GM19324 (cell line): ENCODE measurements around the gene TBC1D14.

ENCODE experiments used
- ATAC-seq: cut with Tn5 transposase; IDR thresholded peaks from one replicate; pipeline ENCODE4 v1.9.1; 2021; ENCODE audit warnings: mild to moderate bottlenecking, moderate library complexity; ENCODE audit not compliant: unreplicated experiment, low FRiP score

The TBC1D14 gene

DNA sequence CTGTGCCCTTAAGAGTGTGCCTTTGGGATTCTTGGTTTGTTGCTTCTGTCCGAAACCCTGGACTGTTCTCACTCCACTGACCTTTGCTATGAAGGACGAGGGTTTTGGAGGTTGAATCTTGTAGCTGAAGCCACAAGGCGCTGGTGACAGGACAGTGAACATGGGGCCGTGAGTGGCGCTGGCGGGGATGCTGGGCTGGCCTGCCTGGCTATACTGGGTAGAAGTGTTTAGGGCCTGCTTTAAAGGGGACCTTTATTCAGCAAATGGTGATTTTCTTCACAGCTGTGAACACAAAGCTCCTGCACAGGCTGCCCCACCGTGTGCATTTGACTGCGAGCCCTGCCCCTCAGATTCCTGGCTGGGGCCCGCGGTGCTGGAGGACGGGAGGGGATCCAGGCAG is 106.5 kb downstream of the TBC1D14 start:
- ATAC-seq, result no peak

DNA sequence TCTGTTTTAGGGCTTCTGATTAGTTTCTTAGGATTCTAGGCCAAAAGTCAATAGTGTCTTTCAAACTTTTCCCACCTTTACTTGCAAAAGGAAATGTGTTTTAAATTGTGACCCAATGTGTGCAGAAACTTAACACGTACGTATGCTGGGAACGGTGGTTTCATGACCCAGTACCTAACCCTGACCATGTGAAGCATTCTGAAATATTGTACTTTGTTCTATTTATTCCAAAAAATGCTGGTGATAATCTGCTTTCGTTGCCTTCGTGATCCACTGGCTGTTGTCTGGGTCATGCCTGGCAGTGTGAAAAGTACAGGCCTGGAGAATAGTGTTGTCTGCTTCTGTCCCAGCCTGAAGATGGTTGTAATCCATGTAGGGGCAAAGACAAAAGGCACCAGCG is 106.9 kb downstream of the TBC1D14 start:
- no peak for ATAC-seq

DNA sequence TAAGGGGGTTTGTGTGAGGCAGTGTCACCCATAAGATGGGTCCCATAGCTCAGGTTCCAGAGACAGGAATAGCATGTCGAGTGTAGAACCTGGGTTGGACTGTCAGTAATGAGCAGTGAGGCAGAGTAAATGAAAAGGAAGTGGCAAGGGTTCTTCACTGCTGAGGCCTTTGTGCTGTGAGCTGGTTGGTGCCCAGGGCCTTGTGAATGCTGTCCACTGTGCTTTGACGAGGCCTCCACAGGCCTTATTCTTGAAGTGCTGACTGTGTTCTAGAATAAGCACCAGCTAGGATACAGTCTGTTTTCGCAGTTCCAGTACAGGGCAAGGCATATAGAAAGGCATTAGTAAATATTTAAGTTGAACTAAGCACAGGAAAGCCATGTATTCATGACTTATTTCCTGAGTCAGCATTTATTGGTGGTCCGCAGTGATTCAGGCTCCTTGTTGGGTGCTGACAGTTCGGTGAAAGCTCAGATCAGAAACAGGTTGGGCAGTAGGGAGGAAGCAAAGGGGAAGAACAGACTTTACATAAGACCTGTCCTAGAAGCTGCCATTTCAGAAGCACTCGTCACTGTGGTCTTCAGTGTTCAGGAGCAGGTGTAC is 107.9 kb downstream of the TBC1D14 start:
- no peak for ATAC-seq

DNA sequence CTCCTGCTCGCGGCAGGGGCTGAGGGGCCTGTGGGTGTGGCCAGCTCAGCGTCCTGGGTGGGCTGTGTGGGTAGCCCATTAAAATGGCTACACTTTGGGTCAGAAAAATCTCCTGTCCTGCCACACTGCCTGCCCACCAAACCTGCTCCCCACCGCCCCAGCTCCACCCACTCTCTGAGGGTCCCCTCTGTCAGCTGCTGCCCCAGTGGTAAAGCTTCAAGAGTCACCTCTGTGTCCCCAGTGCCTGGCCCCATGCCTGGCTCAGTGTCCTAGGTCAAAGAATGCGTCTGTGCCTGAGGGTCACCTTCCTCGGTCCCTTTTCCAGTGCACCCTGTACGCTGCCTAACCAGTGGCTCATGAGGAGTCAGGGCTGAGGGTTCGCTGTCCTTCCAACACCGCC is 108.7 kb downstream of the TBC1D14 start:
- no peak for ATAC-seq

DNA sequence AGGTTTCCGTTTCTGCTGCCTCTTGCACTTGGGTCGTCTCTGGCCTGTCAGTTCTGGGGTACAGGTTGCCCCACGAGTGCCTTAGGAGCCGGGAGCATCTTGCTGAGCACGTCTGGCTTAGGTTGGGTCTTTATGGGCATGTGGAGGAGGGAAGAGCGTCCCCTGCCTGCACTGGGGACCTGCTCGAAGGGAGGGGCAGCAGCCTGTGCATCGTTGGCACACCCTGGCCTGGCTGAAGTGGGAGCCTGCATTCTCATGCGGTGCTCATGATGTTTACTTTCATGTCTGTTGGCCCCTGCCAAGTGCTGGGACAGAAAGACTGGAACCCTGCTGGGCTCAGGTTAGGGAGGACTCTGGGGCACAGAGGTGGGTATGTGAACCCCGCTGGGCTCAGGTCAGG is 109.7 kb downstream of the TBC1D14 start:
- no peak for ATAC-seq

DNA sequence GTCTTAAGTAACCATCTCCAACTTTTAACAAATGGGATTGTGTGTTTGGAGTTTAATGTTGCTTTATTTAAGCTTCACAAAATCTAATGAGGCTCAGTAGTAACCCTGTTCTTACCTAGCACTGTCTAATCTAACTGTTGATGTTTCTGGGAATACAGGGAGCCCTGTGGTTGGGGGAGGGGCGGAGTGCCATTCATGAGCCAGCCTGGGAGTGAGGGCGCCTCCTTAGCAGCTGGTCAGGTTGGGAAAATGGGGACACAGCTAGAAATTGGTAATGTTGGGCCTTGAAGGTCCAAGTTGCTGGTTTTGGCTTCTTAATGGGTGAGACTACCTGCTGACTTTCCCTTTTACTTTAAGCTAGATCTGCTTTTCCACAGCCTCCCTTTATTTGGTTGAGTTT is 110.7 kb downstream of the TBC1D14 start:
- ATAC-seq, result no peak

DNA sequence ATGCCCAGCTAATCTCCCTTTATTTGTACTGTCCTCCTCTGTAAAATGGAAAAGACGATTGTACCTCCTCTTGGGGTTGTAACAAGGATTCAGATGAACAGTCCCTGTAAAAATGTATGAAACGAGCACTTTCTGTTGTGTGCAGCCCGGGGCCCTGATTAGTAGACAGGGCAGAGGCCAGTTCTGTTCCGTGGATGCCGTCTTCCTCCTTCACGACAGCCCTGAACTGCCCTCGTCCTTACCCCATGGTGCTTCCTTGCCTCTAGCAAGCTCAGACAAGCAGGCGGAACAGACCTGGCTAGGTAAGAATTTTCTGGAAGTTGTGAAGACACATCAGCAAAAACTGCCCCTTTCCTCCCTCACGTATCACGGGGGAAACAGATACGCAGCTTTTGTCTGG is 111.2 kb downstream of the TBC1D14 start:
- ATAC-seq, result no peak

DNA sequence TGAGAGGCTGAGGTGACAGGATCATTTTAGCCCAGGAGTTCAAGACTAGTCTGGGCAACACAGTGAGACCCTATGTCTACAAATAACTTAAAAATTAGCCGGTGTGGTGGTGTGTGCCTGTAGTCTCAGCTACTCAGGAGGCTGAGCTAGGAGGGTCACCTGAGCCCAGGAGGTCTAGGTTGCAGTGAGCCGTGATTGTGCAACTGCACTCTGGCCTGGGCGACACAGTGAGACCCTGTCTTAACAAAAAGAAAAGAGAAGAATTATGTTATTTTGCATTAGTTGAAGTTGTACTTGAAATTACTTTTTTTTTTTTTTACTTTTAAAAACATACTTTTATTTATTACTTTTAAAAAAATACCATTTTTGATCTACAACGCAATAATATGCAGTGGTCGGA is 111.7 kb downstream of the TBC1D14 start:
- no peak for ATAC-seq

DNA sequence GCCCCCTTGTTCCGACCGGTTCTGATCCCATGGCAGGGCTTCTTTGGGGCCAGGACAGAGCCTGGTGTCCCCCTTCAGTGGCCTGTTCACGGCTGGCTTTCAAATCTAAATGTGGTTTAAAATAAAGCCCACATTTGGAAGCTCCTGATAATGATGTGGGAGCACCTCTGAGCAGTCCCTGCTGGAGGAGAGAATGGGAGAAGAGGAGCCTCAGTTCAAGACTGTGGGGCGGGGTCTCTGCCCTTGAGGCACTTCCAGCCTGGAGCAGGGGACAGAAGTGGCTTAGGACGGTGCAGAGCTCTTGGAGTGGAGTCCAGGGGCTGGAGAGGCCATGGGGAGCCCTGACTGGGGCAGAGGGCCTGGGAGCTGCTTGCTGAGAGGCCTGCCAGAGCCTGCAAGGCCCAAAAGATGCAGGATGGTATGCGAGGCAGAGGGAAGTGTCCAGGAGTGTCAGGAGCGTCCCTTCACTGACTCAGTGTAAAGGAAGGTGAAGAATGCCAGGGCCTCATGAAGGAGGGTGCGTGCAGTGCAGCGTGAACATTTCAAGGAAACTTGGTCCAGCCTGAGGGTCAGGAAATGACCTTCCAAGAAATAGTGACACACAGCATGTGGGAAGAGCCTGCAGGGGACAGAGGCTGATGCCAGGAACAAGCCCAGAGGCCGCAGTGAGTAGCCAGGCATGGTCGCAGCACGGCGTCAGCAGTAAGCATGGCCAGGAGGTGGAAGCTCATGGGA is 112.5 kb downstream of the TBC1D14 start:
- ATAC-seq, result no peak

DNA sequence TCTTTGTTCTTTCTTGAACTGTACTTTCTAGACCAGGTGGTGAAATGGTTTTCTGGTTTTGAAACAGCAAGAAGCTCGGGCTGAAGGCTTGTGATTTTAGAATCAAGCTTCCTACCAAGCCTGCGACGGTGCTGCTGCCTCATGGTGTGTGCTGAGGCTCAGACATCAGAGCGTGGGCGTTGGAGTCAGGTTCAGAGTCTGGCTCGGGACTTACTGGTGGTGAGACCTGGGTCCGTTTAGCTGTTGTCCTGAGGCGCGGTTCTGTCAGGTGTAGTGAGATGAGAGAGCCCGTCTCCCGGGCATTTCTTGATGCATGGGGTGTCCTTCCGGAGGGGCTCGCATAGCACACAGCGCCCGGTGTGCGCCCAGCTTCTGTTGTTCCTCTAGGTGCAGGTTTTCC is 113.9 kb downstream of the TBC1D14 start:
- ATAC-seq, result no peak

DNA sequence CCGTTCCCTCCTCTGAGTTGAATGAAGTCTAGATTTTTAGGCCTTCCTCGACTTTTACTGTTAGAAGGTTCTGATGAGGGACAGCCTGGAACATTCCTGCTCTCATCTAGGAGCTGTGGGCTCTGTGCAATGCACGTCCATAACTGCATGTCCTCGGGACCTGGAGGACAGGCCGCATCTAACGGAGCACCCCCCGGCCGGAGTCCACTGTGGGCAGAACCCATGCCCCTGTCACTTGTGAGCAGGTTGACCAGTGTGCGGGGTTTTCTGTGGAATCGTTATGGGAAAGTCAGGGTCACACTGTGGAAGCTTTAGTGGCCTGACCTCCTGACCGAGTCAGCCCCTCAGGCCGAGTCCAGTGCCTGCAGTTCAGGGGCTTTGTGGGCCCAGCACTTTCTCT is 114.3 kb downstream of the TBC1D14 start:
- ATAC-seq, result no peak

DNA sequence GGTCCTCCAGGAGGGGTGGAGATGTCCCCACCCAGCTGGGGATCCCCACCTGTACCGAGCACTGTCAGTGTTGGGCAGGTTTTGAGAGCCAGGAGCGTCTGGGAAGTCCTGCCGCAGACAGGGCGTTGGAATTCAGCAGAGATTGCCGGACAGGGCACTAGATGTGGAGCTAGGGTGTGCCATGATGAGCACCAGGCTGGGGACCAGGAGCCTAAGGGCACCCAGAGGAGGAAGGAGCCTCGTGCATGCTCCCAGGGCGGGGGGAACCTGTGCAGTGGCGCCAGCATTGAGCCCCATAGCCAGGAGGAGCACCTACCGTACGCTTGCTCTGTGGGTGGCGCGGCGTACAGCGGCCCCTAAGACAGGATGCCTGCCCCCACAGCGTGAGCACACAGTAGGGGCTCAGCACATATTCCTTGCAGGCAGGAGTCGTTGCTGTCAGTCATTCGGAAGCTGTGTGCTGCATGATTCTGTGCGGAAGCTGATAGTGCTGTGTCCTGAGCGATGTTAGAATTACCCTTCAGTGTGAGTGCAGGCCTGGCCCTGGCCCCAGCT is 114.8 kb downstream of the TBC1D14 start:
- no peak for ATAC-seq

DNA sequence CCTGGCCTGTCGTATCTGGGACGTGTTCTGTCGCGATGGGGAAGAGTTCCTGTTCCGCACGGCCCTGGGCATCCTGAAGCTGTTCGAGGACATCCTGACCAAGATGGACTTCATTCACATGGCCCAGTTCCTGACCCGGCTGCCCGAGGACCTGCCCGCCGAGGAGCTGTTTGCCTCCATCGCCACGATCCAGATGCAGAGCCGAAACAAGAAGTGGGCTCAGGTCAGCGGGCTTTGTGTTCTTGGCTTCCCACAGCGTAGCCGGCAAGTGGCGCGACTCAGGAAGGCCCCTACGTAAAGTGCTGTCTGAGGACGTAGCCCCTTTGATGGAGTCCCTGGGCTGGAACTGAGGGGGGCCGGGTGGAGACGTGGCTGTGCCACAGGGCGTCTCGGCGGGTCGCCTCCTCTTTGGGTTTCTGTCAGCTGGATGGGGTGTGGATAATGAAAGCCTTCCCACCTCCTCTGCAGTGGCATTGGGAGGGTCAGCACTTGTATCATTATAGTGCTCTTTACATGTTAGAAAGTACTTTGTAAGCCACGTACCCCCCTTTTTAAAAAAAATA is 115.5 kb downstream of the TBC1D14 start:
- ATAC-seq, result no peak

DNA sequence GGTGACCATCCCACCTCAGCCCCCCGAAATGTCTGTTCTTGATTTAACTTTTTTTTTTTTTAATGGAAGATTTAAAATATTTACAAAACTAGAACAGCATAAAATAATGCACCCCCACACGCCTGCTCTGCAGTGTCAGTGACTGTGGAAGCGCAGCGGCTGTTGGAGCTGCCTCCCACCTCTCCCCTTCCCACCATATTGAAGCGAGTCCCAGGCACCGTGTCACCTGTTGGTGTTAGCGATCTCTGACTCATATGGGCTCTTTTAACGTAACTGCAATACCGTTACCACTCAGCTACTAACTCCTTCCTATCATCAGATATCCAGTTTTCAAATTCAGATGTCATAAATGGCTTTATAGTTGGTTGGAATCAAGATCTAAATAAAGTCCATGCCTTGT is 116.5 kb downstream of the TBC1D14 start:
- no peak for ATAC-seq

DNA sequence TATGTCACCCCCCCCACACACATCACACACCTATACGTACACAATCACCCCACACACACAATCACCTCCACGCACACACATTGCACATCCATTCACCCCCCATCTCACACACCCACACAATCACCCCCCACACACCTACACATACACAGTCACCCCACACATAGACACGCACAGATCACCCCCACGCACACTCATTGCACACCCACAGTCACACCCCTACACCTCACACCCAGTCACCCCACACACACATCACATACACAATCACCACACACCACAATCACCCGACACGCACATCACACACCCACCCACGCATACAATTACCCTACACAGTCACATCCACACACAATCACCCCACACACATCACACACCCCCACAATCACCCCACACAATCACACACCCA is 117.7 kb downstream of the TBC1D14 start:
- no peak for ATAC-seq

DNA sequence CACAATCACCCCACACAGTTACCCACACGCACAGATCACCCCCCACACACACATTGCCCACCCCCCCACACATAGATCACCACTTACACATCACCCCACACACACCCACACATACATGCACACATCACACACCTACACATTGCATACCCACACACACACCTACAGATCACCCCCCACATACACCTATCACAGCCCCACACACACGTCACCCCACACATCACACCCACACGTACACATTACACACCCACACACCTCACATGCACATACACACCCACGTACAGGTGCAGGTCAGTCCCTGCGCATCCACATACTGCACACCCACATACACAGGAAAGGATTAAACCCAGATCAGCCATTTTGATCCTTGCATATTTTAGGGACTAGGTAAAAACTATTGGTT is 118.3 kb downstream of the TBC1D14 start:
- ATAC-seq, result no peak

DNA sequence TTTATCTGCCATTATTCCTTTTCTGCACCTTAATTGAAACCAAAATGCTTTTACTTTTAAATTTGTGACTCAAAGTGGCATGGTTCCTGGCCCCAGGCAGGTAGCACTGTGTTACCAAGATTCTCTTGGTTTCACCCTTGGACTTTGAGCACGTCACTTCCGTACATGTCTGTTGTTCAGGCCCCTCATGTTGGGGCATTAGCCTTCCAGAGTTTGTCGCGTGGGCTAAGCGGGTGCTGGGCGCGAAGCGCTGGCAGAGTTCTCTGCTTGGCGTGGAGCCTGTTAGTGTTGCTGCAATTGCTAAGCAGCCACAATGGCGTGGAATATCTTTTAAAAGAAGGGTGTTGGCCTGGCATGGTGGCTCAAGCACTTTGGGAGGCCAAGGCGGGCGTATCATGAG is 119.6 kb downstream of the TBC1D14 start:
- no peak for ATAC-seq

DNA sequence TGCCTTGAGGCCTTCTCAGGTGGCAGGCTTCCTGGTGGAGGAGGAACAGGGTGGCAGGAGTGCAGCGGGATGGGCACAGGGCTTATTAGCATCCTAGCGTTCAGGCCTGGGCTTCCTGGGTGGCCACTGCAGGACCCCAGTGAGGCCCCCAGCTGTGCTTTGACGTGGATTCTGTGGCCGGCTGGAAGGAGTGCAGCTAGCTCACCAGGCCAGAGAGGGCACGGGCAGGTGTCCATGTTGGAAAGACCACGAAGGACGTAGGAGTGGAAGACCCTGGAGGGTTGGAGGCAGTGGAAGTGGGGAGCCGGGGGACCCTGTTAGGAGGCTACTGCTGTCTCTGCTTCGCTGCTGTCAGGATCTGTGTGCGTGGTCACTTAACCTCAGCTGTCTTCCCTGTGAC is 120.3 kb downstream of the TBC1D14 start:
- ATAC-seq, result no peak

DNA sequence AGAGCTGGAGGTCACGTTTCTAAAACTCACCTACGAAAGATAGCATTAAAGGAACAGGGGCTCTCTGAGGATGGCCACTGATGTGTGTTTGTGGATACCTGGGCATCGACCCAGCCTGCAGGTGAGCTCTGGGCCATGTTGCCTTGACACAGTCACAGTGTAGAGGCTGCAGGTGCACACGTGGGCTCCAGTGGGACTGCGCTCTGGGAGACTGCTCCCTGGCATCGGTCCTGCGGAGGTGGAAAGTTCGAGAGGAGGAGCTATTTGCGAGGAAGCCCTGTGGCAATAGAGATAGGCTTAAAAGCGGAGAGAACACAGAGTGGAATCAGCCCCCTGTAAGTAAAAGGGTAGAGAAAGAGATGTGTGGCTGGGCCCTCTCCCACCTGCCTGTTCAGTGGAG is 121.2 kb downstream of the TBC1D14 start:
- ATAC-seq, result no peak

DNA sequence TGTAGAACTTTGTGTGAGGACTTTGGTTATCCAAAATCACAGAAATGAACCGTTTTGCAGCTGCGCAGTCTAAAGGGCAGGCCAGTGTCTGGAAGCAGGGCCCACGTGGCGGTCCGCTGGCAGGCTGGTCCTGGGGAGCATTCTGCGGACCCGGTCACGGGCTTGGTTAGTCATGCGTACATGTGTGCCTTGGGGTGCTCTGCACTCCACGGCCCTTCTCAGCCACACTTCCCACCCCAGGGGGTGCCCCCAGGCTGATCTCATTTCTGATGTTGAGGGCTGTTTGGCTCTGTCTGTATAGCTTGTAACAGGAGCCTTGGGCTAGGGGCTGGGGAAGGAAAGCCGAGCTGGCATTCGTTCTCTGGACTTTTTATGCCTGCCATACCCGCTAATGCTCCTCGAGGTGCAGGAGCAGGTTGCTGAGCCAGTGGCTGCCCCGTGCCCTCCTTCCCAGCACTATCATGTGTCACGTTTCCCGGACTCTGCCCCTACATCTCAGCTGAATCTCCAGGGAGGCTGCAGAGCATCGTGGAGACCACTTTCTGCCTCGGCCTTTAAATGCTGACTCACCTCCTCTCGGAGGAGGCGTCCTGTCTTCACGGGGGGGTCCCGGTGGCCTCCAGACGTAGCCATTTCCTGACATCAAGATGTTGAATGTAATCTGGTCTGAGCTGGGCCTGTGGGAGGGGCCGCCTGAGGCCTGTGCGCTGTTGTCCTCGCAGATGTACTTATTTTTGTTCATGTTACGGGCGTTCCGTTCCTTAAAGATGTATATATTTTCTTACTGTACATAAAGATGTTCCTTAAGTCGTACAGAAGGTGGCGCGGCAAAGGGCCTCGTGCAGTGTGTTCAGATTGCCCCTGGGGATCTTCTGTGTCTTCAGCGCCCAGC is 122.2 kb downstream of the TBC1D14 start:
- ATAC-seq, result no peak

DNA sequence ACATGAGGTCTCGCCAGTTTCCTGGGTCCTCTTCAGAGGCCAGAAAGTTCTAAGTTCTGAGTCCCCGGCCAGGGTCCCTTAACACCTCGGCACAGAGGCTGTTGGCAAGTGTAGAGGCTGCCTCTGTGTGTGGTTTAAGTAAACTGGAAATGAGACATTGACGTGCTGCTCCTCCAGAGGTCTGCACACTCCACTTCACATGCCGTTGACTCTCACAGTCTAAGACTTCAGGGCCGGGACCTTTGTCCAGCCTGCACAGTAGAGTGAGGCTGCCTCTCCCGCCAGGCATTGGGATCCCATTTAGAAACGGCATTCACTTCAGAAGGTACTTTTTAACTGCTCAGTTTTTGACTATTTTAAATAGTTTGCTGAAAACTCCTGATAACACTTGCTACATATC is 123.0 kb downstream of the TBC1D14 start:
- no peak for ATAC-seq
